C4-2B (cell line): ENCODE results near the gene SUN5.

ENCODE experiments used
- H3K27ac ChIP-seq: fragments of 450-650 bp; 2 replicates; pipeline ENCODE4 v1.5.1; 2017
- CTCF ChIP-seq: fragments of 450-650 bp; conservative IDR thresholded peaks from 2 replicates; pipeline ENCODE4 v1.5.1; 2017; ENCODE audit warnings: mild to moderate bottlenecking
- ZFX ChIP-seq: fragments of 450-650 bp; IDR thresholded peaks from 2 replicates; pipeline ENCODE4 v1.6.1; 2017

SUN5 gene

GRCh38 chr20:32987044-32987825 lies 17.0 kb downstream of the SUN5 start:
- H3K27ac ChIP-seq, result no peak overlapping the region
- TF ChIP-seq CTCF, result no peak
- no peak for TF ChIP-seq ZFX

GRCh38 chr20:32986331-32986966 lies 17.8 kb downstream of the SUN5 start:
- no peak overlapping the region for H3K27ac ChIP-seq
- TF ChIP-seq CTCF (no peak), ZFX (no peak)

GRCh38 chr20:32985596-32985995 lies 18.6 kb downstream of the SUN5 start:
- TF ChIP-seq CTCF (no peak), ZFX (no peak)
- H3K27ac ChIP-seq, result no peak overlapping the region

- no peak overlapping the region for H3K27ac ChIP-seq
- TF ChIP-seq ZFX, result no peak
Observed at GRCh38 chr20:32984631-32985354, 19.4 kb downstream of the SUN5 start.

- TF ChIP-seq ZFX (no peak), CTCF (no peak)
- H3K27ac ChIP-seq, result no peak overlapping the region
Observed at GRCh38 chr20:32984196-32984595, 20.0 kb downstream of the SUN5 start.

GRCh38 chr20:32983459-32984112 lies 20.6 kb downstream of the SUN5 start:
- no peak overlapping the region for H3K27ac ChIP-seq
- TF ChIP-seq CTCF (no peak), ZFX (no peak)

GRCh38 chr20:32982617-32983458 lies 21.4 kb downstream of the SUN5 start:
- TF ChIP-seq ZFX, result no peak
- no peak for TF ChIP-seq CTCF
- H3K27ac ChIP-seq, result no peak overlapping the region
